ENCODE results near the gene RAB4B. TPM values are rescaled to one million over a fixed set of nuclear protein-coding genes. Genes with fewer than 3 reads are reported as not detected.
"Not testable (repeated sequence)": the region's sequence is repeated elsewhere in the genome, so short reads cannot be mapped to it uniquely, and the experiment has no call there.

Gene RAB4B
- total RNA-seq, 1 experiment from 2014 or later = 28.5 TPM

GRCh38 chr19:40807147-40808020, 29.3 kb downstream of the RAB4B start:
- H3K4me1 ChIP-seq (replicated peaks) = peaks cover 34% of the 10 kb centered on the region
- H3K36me3 ChIP-seq = peaks cover 75% of the 10 kb centered on the region
- DNase-seq (ENCODE audit: low read depth in 1 of 2, low spot score in 2 of 2) = no peak
- H3K27ac ChIP-seq = no peak overlapping the region
- H3K4me3 ChIP-seq = no peak overlapping the region
- H3K9me3 ChIP-seq (replicated peaks) = no peaks in the 10 kb centered on the region
- H3K27me3 ChIP-seq (replicated peaks) = no peaks in the 10 kb centered on the region

GRCh38 chr19:40808021-40808325, 29.9 kb downstream of the RAB4B start:
- Histone ChIP-seq H3K27ac (no peak overlapping the region), H3K4me3 (no peak overlapping the region), H3K4me1 (replicated peaks) (peaks cover 34% of the 10 kb centered on the region), H3K36me3 (peaks cover 69% of the 10 kb centered on the region), H3K27me3 (replicated peaks) (no peaks in the 10 kb centered on the region), H3K9me3 (replicated peaks) (no peaks in the 10 kb centered on the region)
- DNase-seq (ENCODE audit: low read depth in 1 of 2, low spot score in 2 of 2) = no peak

- DNase-seq (ENCODE audit: low read depth in 1 of 2, low spot score in 2 of 2) = no peak
- no peak overlapping the region for H3K4me3 ChIP-seq
- peaks cover 64% of the 10 kb centered on the region for H3K36me3 ChIP-seq
- H3K27ac ChIP-seq = no peak overlapping the region
- H3K9me3 ChIP-seq (replicated peaks) = no peaks in the 10 kb centered on the region
- H3K27me3 ChIP-seq (replicated peaks) = no peaks in the 10 kb centered on the region
- peaks cover 34% of the 10 kb centered on the region for H3K4me1 ChIP-seq (replicated peaks)
Measured at GRCh38 chr19:40808497-40808896, 30.4 kb downstream of the RAB4B start.

GRCh38 chr19:40809358-40810086, 31.5 kb downstream of the RAB4B start:
- H3K9me3 ChIP-seq (replicated peaks) = no peaks in the 10 kb centered on the region
- H3K36me3 ChIP-seq = peaks cover 53% of the 10 kb centered on the region
- H3K27ac ChIP-seq = no peak overlapping the region
- H3K4me1 ChIP-seq (replicated peaks) = peaks cover 34% of the 10 kb centered on the region
- no peak for DNase-seq (ENCODE audit: low read depth in 1 of 2, low spot score in 2 of 2)
- no peak overlapping the region for H3K4me3 ChIP-seq
- H3K27me3 ChIP-seq (replicated peaks) = no peaks in the 10 kb centered on the region

- Histone ChIP-seq H3K4me1 (replicated peaks) (peaks cover 34% of the 10 kb centered on the region), H3K9me3 (replicated peaks) (no peaks in the 10 kb centered on the region), H3K27me3 (replicated peaks) (no peaks in the 10 kb centered on the region), H3K4me3 (peak overlapping the region; percentile 31; the same call in 1 of the 2 replicates), H3K36me3 (peaks cover 47% of the 10 kb centered on the region), H3K27ac (peak overlapping the region; percentile 44)
- no peak for DNase-seq (ENCODE audit: low read depth in 1 of 2, low spot score in 2 of 2)
Measured at GRCh38 chr19:40810160-40810559, 32.1 kb downstream of the RAB4B start.

- not testable (repeated sequence) for H3K27me3 ChIP-seq (replicated peaks); H3K9me3 ChIP-seq (replicated peaks)
- Histone ChIP-seq H3K27ac (peak overlapping the region; percentile 44), H3K36me3 (peaks cover 40% of the 10 kb centered on the region), H3K4me3 (peak overlapping the region; percentile 31), H3K4me1 (replicated peaks) (peaks cover 30% of the 10 kb centered on the region)
- DNase-seq (ENCODE audit: low read depth in 1 of 2, low spot score in 2 of 2) = peak; percentile 83 to 94
Measured at GRCh38 chr19:40810649-40811408, 32.8 kb downstream of the RAB4B start.

- Histone ChIP-seq H3K27ac (no peak overlapping the region), H3K36me3 (peaks cover 34% of the 10 kb centered on the region), H3K4me3 (no peak overlapping the region)
Measured at GRCh38 chr19:40811478-40812341, 33.7 kb downstream of the RAB4B start.

GRCh38 chr19:40812571-40812970, 34.5 kb downstream of the RAB4B start:
- not testable (repeated sequence) for H3K4me3 ChIP-seq; H3K9me3 ChIP-seq (replicated peaks); H3K27me3 ChIP-seq (replicated peaks); DNase-seq (ENCODE audit: low read depth in 1 of 2, low spot score in 2 of 2); H3K27ac ChIP-seq
- H3K4me1 ChIP-seq (replicated peaks) = peaks cover 18% of the 10 kb centered on the region
- peaks cover 27% of the 10 kb centered on the region for H3K36me3 ChIP-seq

More at GRCh38 chr19:40811478-40812341, 33.7 kb downstream of the RAB4B start:
- Histone ChIP-seq H3K27me3 (replicated peaks) (no peaks in the 10 kb centered on the region), H3K4me1 (replicated peaks) (peaks cover 21% of the 10 kb centered on the region), H3K9me3 (replicated peaks) (no peaks in the 10 kb centered on the region)
- DNase-seq (ENCODE audit: low read depth in 1 of 2, low spot score in 2 of 2) = no peak

- Histone ChIP-seq H3K4me1 (replicated peaks) (peaks cover 18% of the 10 kb centered on the region), H3K9me3 (replicated peaks) (no peaks in the 10 kb centered on the region)
Measured at GRCh38 chr19:40813182-40813581, 35.1 kb downstream of the RAB4B start.

GRCh38 chr19:40815223-40815622, 37.2 kb downstream of the RAB4B start:
- Histone ChIP-seq H3K4me3 (no peak overlapping the region), H3K4me1 (replicated peaks) (peaks cover 12% of the 10 kb centered on the region), H3K36me3 (peaks cover under 1% of the 10 kb centered on the region), H3K27ac (no peak overlapping the region), H3K27me3 (replicated peaks) (no peaks in the 10 kb centered on the region), H3K9me3 (replicated peaks) (no peaks in the 10 kb centered on the region)
- no peak for DNase-seq (ENCODE audit: low read depth in 1 of 2, low spot score in 2 of 2)

More at GRCh38 chr19:40813182-40813581, 35.1 kb downstream of the RAB4B start:
- H3K27ac ChIP-seq = no peak overlapping the region
- H3K27me3 ChIP-seq (replicated peaks) = no peaks in the 10 kb centered on the region
- H3K36me3 ChIP-seq = peaks cover 21% of the 10 kb centered on the region
- no peak for DNase-seq (ENCODE audit: low read depth in 1 of 2, low spot score in 2 of 2)
- no peak overlapping the region for H3K4me3 ChIP-seq

GRCh38 chr19:40818480-40819399, 40.7 kb downstream of the RAB4B start:
- H3K4me1 ChIP-seq (replicated peaks); H3K4me3 ChIP-seq; H3K9me3 ChIP-seq (replicated peaks); H3K27ac ChIP-seq; H3K36me3 ChIP-seq; H3K27me3 ChIP-seq (replicated peaks): not testable (repeated sequence)
- peak; percentile 48 to 82 for DNase-seq (ENCODE audit: low read depth in 1 of 2, low spot score in 2 of 2)

- H3K36me3 ChIP-seq; H3K4me3 ChIP-seq; H3K9me3 ChIP-seq (replicated peaks); H3K27me3 ChIP-seq (replicated peaks); H3K4me1 ChIP-seq (replicated peaks); H3K27ac ChIP-seq: not testable (repeated sequence)
- peak; percentile 32 to 44 for DNase-seq (ENCODE audit: low read depth in 1 of 2, low spot score in 2 of 2)
Measured at GRCh38 chr19:40819479-40820234, 41.6 kb downstream of the RAB4B start.

Data from SJSA1 (cell line).